Measurements from ENCODE around the gene TTLL11.

TTLL11 gene

DNA sequence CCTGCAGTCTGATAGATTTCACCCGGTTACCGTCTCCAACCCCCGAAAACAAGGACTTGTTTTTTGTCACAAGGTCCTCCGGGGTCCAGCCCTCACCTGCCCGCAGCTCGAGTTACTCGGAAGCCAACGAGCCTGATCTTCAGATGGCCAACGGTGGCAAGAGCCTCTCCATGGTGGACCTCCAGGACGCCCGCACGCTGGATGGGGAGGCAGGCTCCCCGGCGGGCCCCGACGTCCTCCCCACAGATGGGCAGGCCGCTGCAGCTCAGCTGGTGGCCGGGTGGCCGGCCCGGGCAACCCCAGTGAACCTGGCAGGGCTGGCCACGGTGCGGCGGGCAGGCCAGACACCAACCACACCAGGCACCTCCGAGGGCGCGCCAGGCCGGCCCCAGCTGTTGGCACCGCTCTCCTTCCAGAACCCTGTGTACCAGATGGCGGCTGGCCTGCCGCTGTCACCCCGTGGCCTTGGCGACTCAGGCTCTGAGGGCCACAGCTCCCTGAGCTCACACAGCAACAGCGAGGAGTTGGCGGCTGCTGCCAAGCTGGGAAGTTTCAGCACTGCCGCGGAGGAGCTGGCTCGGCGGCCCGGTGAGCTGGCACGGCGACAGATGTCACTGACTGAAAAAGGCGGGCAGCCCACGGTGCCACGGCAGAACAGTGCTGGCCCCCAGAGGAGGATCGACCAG, 320.4 kb downstream of the TTLL11 start:
- no peak for DNase-seq (ENCODE audit: low read depth)

All from activated T-cell treated with anti-CD3 and anti-CD28 coated beads for 1 hour (primary cell).